Rectal smooth muscle tissue (tissue), 1 donor: Measurements from ENCODE around the gene ZNF43.
"Not testable (repeated sequence)": the region's sequence is repeated elsewhere in the genome, so short reads cannot be mapped to it uniquely, and the experiment has no call there.

Source experiments
- H3K27ac ChIP-seq: one replicate; pipeline ENCODE4 v1.7.0; 2013; ENCODE audit warnings: low read depth, low read length, inconsistent platforms
- H3K27me3 ChIP-seq: one replicate; pipeline ENCODE4 v1.7.0; 2013; ENCODE audit warnings: low read length; ENCODE audit not compliant: control insufficient read depth, insufficient read depth
- H3K36me3 ChIP-seq: one replicate; pipeline ENCODE4 v1.7.0; 2013; ENCODE audit warnings: low read length; ENCODE audit not compliant: control insufficient read depth, insufficient read depth
- H3K4me1 ChIP-seq: one replicate; pipeline ENCODE4 v1.7.0; 2013; ENCODE audit warnings: low read length; ENCODE audit not compliant: control insufficient read depth, insufficient read depth
- H3K4me3 ChIP-seq: one replicate; pipeline ENCODE4 v1.7.0; 2013; ENCODE audit warnings: low read length
- H3K9ac ChIP-seq: one replicate; pipeline ENCODE4 v1.7.0; 2013; ENCODE audit warnings: low read length

Gene ZNF43

GRCh38 chr19:21843081-21843480 is 7.1 kb upstream of the ZNF43 start:
- Histone ChIP-seq H3K9ac (no peak overlapping the region), H3K4me3 (no peak overlapping the region), H3K4me1 (no peaks in the 10 kb centered on the region), H3K27ac (no peak overlapping the region), H3K27me3 (no peaks in the 10 kb centered on the region), H3K36me3 (peaks cover 7% of the 10 kb centered on the region)

DNA sequence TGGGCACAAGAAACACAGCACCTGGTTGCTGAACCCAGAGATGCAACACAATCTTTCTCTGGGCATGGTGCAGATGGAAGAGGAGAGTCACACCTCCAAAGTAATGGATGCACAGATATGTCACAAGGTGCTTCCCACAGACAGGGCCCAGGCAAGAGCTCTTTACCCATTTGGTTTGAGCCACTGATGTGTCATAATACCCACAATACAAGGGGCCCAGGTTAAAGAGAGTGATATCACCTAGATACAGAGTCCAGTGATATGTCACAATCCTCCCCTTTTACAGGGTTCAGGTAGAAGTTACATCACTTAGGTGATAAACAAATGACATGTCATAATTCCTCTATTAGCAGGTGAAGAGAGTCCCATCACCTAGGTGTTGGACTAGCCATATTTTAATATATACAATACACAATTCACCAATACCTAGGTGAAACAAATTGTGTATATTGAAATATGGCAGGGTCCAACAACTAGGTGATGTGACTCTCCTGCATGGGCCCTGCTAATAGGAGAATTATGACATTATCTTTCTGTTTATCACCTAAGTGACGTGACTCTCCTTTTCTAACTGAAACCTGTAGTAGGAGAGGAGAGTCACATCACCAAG is 5.6 kb upstream of the ZNF43 start:
- Histone ChIP-seq H3K4me3 (no peak overlapping the region), H3K9ac (no peak overlapping the region), H3K27ac (no peak overlapping the region), H3K27me3 (no peaks in the 10 kb centered on the region), H3K4me1 (peaks cover under 1% of the 10 kb centered on the region), H3K36me3 (peaks cover 7% of the 10 kb centered on the region)

DNA sequence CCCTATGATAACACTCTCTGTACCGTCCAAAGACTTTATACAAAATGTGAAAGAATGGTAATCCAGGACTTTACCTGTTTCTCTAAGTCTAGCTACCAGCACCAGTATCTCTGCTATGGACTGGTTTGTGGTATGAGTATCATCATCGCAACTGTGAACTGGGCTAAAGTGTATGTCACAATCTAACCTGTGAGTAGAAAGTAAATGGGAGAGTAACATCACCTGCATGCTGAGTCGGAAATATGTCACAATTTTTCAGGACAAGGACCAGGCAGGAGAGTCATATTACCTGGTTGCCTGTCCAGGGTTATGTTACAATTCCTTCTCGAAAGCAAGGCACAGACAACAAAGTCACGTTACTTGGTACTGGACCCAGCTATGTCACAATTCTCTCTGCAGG is 5.1 kb upstream of the ZNF43 start:
- Histone ChIP-seq H3K4me1 (peaks cover 4% of the 10 kb centered on the region), H3K27ac (no peak overlapping the region), H3K9ac (no peak overlapping the region), H3K36me3 (peaks cover 7% of the 10 kb centered on the region), H3K27me3 (no peaks in the 10 kb centered on the region), H3K4me3 (no peak overlapping the region)

DNA sequence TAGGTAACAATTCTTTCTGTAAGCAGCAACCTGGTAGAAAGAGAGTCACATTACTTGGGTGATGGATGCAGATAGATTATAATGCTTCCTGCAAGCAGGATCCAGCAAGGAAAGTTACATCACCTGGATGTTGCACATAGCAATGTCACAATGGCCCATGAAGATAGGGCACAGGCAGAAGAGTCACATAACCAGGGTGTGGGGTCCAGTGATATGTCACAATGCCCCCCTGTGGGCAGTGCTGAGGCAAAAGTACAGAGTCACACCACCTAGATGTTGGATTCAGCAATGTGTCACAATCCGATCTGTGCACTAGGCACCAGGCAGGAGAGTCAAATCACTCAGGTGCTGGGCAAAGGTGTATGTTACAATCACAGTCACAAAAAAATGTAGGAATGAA is 4.0 kb upstream of the ZNF43 start:
- Histone ChIP-seq H3K27ac (no peak overlapping the region), H3K36me3 (peaks cover 7% of the 10 kb centered on the region), H3K4me3 (no peak overlapping the region)

DNA sequence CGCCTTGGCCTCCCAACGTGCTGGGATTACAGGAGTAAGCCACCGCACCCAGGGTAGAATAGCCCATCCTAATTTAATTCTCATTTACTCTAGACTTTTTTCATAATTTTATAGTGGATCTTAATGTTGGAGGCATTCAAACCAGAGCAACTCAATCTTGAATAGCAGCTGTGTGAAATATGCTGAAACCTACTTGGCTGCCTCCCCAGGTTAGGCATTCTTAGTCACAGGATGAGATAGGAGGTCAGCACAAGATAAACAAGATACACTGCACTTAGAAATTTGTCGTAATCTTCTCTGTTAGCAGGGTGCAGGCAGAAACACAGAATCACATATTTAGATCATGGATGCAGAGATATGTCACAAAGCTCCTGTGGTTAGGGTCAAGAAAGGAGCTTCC is 2.7 kb upstream of the ZNF43 start:
- Histone ChIP-seq H3K9ac (no peak overlapping the region), H3K27ac (no peak overlapping the region), H3K36me3 (peaks cover 7% of the 10 kb centered on the region), H3K27me3 (no peaks in the 10 kb centered on the region), H3K4me3 (no peak overlapping the region), H3K4me1 (peaks cover 4% of the 10 kb centered on the region)

More for the DNA sequence above, 4.0 kb upstream of the ZNF43 start:
- H3K9ac ChIP-seq: no peak overlapping the region
- H3K27me3 ChIP-seq: no peaks in the 10 kb centered on the region
- H3K4me1 ChIP-seq: peaks cover 4% of the 10 kb centered on the region

GRCh38 chr19:21835429-21835809 is 563 bp downstream of the ZNF43 start:
- peaks cover 4% of the 10 kb centered on the region for H3K4me1 ChIP-seq
- H3K4me3 ChIP-seq: peak overlapping the region; percentile 95
- peak overlapping the region; percentile 98 for H3K27ac ChIP-seq
- no peaks in the 10 kb centered on the region for H3K27me3 ChIP-seq
- peaks cover 2% of the 10 kb centered on the region for H3K36me3 ChIP-seq
- peak overlapping the region; percentile 88 for H3K9ac ChIP-seq

DNA sequence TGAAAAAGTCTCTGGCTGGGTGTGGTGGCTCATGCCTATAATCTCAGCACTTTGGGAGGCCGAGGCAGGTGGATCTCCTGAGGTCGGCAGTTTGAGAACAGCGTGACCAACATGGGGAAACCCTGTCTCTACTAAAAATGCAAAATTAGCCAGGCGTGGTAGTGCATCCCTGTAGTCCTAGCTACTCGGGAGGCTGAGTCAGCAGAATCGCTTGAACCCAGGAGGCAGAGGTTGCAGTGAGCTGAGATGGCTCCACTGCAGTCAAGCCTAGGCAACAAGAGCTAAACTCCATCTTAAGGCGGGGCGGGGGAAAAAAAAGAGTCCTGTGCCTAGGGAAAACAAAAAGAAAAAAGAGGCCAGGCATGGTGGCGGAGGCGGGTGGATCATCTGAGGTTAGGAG is 2.2 kb downstream of the ZNF43 start:
- Histone ChIP-seq H3K27me3 (no peaks in the 10 kb centered on the region), H3K36me3 (no peaks in the 10 kb centered on the region), H3K9ac (no peak overlapping the region), H3K27ac (no peak overlapping the region), H3K4me3 (no peak overlapping the region), H3K4me1 (peaks cover 4% of the 10 kb centered on the region)

DNA sequence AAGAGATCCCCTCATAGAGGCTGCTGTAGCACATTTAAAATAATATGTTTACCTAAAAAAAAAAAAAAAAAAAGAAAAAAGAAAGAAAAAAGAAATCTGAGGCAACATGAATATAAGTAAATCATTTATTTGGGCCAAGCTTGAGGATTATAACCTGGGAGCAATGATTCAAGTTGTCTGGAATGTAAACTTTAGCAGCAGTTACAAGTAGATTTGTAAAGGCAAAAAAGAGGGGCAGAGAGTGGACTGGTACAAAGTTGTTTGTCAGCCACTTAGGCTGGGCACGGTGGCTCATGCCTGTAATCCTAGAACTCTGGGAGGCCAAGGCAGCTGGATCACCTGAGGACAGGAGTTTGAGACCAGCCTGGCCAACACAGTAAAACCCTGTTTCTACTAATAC is 11.3 kb downstream of the ZNF43 start:
- no peaks in the 10 kb centered on the region for H3K4me1 ChIP-seq
- H3K9ac ChIP-seq: no peak overlapping the region
- H3K27ac ChIP-seq: peak overlapping the region; percentile 19
- peaks cover 2% of the 10 kb centered on the region for H3K36me3 ChIP-seq
- no peaks in the 10 kb centered on the region for H3K27me3 ChIP-seq
- H3K4me3 ChIP-seq: no peak overlapping the region

DNA sequence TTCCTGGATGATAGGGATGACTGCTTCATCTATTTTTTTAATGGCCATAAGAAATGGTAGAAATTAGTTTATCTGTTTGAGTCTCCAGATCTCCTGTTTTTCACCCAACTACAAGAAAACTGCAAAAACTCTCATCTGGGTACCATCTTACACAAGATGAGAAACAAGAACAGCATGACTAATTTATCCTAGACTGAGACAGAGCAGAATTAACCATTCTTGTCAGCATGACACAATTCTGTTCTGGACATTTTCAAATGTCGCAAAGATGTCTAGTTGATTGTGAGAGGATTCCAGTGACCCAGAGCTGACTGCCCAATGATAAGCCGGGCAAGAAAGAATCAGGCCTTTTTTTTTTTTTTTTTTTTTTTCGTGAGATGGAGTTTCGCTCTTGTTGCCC is 12.8 kb downstream of the ZNF43 start:
- Histone ChIP-seq H3K27me3 (no peaks in the 10 kb centered on the region), H3K4me3 (no peak overlapping the region), H3K9ac (no peak overlapping the region), H3K36me3 (peaks cover 2% of the 10 kb centered on the region), H3K27ac (no peak overlapping the region), H3K4me1 (no peaks in the 10 kb centered on the region)

DNA sequence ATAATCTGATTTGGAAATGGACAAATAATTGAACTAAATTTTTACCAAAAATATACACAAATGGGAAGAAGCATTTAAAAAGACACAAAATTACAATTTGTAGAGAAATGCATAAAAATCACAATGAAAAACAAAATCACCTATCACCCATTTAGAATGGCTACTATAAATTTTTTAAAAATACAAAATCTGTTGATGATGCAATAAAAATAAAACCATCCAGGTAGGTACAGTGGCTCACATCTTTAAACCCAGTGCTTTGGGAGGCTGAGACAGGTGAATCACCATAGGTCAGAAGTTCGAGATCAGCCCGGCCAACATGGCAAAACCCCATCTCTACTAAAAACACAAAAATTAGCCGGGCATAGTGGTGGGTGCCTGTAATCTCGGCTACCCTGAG is 23.5 kb downstream of the ZNF43 start:
- Histone ChIP-seq H3K36me3 (peaks cover 35% of the 10 kb centered on the region), H3K27ac (no peak overlapping the region), H3K9ac (no peak overlapping the region), H3K4me1 (no peaks in the 10 kb centered on the region), H3K27me3 (no peaks in the 10 kb centered on the region), H3K4me3 (no peak overlapping the region)

DNA sequence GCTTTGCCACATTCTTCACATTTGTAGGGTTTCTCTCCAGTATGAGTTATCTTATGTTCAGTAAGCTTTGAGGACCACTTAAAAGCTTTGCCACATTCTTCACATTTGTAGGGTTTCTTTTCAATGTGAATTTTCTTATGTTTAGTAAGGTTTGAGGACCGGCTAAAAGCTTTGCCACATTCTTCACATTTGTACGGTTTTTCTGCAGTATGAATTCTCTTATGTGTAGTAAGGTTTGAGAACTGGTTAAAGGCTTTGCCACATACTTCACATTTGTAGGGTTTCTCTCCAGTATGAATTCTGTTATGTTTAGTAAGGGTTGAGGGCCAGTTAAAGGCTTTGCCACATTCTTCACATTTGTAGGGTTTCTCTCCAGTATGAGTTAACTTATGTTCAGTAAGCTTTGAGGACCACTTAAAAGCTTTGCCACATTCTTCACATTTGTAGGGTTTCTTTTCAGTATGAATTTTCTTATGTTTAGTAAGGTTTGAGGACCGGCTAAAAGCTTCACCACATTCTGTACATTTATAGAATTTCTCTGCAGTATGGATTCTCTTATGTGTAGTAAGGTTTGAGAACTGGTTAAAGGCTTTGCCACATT is 27.5 kb downstream of the ZNF43 start:
- not testable (repeated sequence) for H3K4me1 ChIP-seq, H3K27ac ChIP-seq, H3K27me3 ChIP-seq, H3K4me3 ChIP-seq, H3K9ac ChIP-seq
- H3K36me3 ChIP-seq: peaks cover 21% of the 10 kb centered on the region

DNA sequence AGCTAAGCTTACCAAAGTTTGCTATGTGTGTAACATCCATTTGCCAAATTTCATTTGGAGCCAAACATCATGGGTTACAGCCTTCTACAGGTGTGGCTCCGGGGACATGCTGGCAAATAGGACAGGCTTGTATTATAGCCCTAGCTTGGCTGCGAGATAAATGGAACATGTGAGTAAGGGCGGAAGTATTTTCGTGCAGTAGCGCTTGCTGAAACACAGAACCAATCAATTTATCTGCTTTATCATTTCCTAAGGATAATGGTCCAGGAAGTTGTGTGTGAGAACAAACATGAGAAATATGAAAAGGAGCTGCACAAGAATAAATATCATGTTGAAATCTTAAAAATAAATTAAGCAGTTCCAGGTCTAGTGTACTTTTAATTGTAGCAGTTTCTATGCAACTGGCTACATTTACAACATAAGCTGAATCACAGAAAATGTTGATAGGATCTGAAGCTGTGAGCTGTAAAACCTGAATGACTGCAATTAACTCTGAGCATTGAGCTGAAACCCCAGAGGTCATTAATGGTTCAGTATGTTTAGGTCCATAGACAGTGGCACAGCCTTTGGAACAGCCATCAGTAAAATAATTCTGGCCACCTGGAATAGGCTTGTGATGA is 46.4 kb downstream of the ZNF43 start:
- Histone ChIP-seq H3K4me3 (no peak overlapping the region), H3K36me3 (no peaks in the 10 kb centered on the region), H3K27ac (no peak overlapping the region), H3K9ac (no peak overlapping the region), H3K4me1 (no peaks in the 10 kb centered on the region), H3K27me3 (no peaks in the 10 kb centered on the region)

- Histone ChIP-seq H3K4me1 (no peaks in the 10 kb centered on the region), H3K27ac (no peak overlapping the region)
Measured at GRCh38 chr19:21786936-21787335, 49.0 kb downstream of the ZNF43 start.

More at GRCh38 chr19:21786936-21787335, 49.0 kb downstream of the ZNF43 start:
- H3K27me3 ChIP-seq: no peaks in the 10 kb centered on the region
- no peaks in the 10 kb centered on the region for H3K36me3 ChIP-seq
- no peak overlapping the region for H3K9ac ChIP-seq
- no peak overlapping the region for H3K4me3 ChIP-seq
